ENCODE measurements around the gene TM7SF2.
A peak's percentile ranks its signal among the peaks of the same experiment; 100 is the strongest.

TM7SF2 gene

GRCh38 chr11:65112546-65113360, 1.1 kb downstream of the TM7SF2 start:
- TF ChIP-seq SIN3A (IDR thresholded peaks at IDR 0.05; ENCODE audit: borderline replicate concordance, insufficient read depth, low read length), result no peak
- 0 out of 2 replicates have a peak, but pooled peaks have one; percentile 41 for TF ChIP-seq POLR2AphosphoS5 (IDR thresholded peaks at IDR 0.05; ENCODE audit: low read depth, low read length)

- no peak for TF ChIP-seq SIN3A (IDR thresholded peaks at IDR 0.05; ENCODE audit: borderline replicate concordance, insufficient read depth, low read length)
- TF ChIP-seq REST (IDR thresholded peaks at IDR 0.05; ENCODE audit: insufficient read depth in 1 of 2, low read depth in 2 of 2, low read length in 2 of 2), result no peak
- no peak for TF ChIP-seq POLR2AphosphoS5 (IDR thresholded peaks at IDR 0.05; ENCODE audit: low read depth, low read length)
- TF ChIP-seq TAF1 (IDR thresholded peaks at IDR 0.05; ENCODE audit: borderline replicate concordance, insufficient read depth, low read length), result no peak
- TF ChIP-seq FOXP2 (optimal IDR thresholded peaks at IDR 0.05; ENCODE audit: borderline replicate concordance, extremely low read depth, extremely low read length, insufficient read depth), result no peak
Observed at GRCh38 chr11:65113361-65113756, 1.7 kb downstream of the TM7SF2 start.

- no peak for TF ChIP-seq REST (IDR thresholded peaks at IDR 0.05; ENCODE audit: insufficient read depth in 1 of 2, low read depth in 2 of 2, low read length in 2 of 2)
- no peak for TF ChIP-seq TAF1 (IDR thresholded peaks at IDR 0.05; ENCODE audit: borderline replicate concordance, insufficient read depth, low read length)
- TF ChIP-seq SIN3A (IDR thresholded peaks at IDR 0.05; ENCODE audit: borderline replicate concordance, insufficient read depth, low read length), result no peak
- TF ChIP-seq FOXP2 (optimal IDR thresholded peaks at IDR 0.05; ENCODE audit: borderline replicate concordance, extremely low read depth, extremely low read length, insufficient read depth), result no peak
- no peak for TF ChIP-seq POLR2AphosphoS5 (IDR thresholded peaks at IDR 0.05; ENCODE audit: low read depth, low read length)
Observed at GRCh38 chr11:65113839-65114238, 2.2 kb downstream of the TM7SF2 start.

GRCh38 chr11:65114538-65115171, 3.0 kb downstream of the TM7SF2 start:
- TF ChIP-seq POLR2AphosphoS5 (IDR thresholded peaks at IDR 0.05; ENCODE audit: low read depth, low read length) (no peak), FOXP2 (optimal IDR thresholded peaks at IDR 0.05; ENCODE audit: borderline replicate concordance, extremely low read depth, extremely low read length, insufficient read depth) (no peak), SIN3A (IDR thresholded peaks at IDR 0.05; ENCODE audit: borderline replicate concordance, insufficient read depth, low read length) (no peak)

- no peak for TF ChIP-seq FOXP2 (optimal IDR thresholded peaks at IDR 0.05; ENCODE audit: borderline replicate concordance, extremely low read depth, extremely low read length, insufficient read depth)
- TF ChIP-seq TAF1 (IDR thresholded peaks at IDR 0.05; ENCODE audit: borderline replicate concordance, insufficient read depth, low read length), result no peak
- TF ChIP-seq REST (IDR thresholded peaks at IDR 0.05; ENCODE audit: insufficient read depth in 1 of 2, low read depth in 2 of 2, low read length in 2 of 2), result no peak
- no peak; the same call in 1 of the 2 replicates for TF ChIP-seq POLR2AphosphoS5 (IDR thresholded peaks at IDR 0.05; ENCODE audit: low read depth, low read length)
- TF ChIP-seq SIN3A (IDR thresholded peaks at IDR 0.05; ENCODE audit: borderline replicate concordance, insufficient read depth, low read length), result no peak
Observed at GRCh38 chr11:65115361-65116082, 3.9 kb downstream of the TM7SF2 start.

Measured in PFSK-1 (cell line).